NCI-H146 treated with DMSO at 0.1 percent for 48 hours (cell line): Measurements from ENCODE around the gene HIRIP3.
A peak's percentile ranks its signal among the peaks of the same experiment; 100 is the strongest.
"Not testable (repeated sequence)": the region's sequence is repeated elsewhere in the genome, so short reads cannot be mapped to it uniquely, and the experiment has no call there.

Source experiments
- DNase-seq: peaks from one replicate; lab custom pipeline; 2025; ENCODE audit not compliant: unreplicated experiment; lab: John Stamatoyannopoulos, UW

HIRIP3 gene

GRCh38 chr16:30017277-30017656 is 21.9 kb upstream of the HIRIP3 start:
- DNase-seq: no peak

- DNase-seq: no peak
These were observed 21.3 kb upstream of the HIRIP3 start for GRCh38 chr16:30016555-30017276.

- DNase-seq: not testable (repeated sequence)
These were observed 20.0 kb upstream of the HIRIP3 start for GRCh38 chr16:30015450-30015849.

- DNase-seq: not testable (repeated sequence)
These were observed 17.2 kb upstream of the HIRIP3 start for GRCh38 chr16:30012598-30012997.

- DNase-seq: no peak
These were observed 16.5 kb upstream of the HIRIP3 start for GRCh38 chr16:30011714-30012504.

- peak; percentile 45 for DNase-seq
These were observed 15.7 kb upstream of the HIRIP3 start, which contains the start of gene DOC2A for GRCh38 chr16:30010844-30011713. Gene DOC2A, minus strand, starts transcription at chr16:30011027. Its CDS starts 805 bp downstream, at chr16:30010222.

GRCh38 chr16:30009990-30010843 is 14.8 kb upstream of the HIRIP3 start:
- no peak for DNase-seq

GRCh38 chr16:30009085-30009862 is 13.9 kb upstream of the HIRIP3 start:
- DNase-seq: no peak

- DNase-seq: no peak
These were observed 12.0 kb upstream of the HIRIP3 start for GRCh38 chr16:30007378-30007895.

- no peak for DNase-seq
These were observed 11.4 kb upstream of the HIRIP3 start for GRCh38 chr16:30006659-30007377.

GRCh38 chr16:30006095-30006473 is 10.7 kb upstream of the HIRIP3 start:
- DNase-seq: no peak

- DNase-seq: no peak
These were observed 10.1 kb upstream of the HIRIP3 start for GRCh38 chr16:30005341-30006094.

- DNase-seq: no peak
These were observed 9.4 kb upstream of the HIRIP3 start for GRCh38 chr16:30004811-30005242.

- DNase-seq: no peak
These were observed 9.0 kb upstream of the HIRIP3 start for GRCh38 chr16:30004424-30004776.

GRCh38 chr16:30003670-30004423 is 8.4 kb upstream of the HIRIP3 start:
- no peak for DNase-seq

- no peak for DNase-seq
These were observed 7.4 kb upstream of the HIRIP3 start for GRCh38 chr16:30002614-30003346.
